Natural killer cell treated with Interleukin-12 subunit alpha and Interleukin-12 subunit beta and Interleukin-15 and Interleukin-18, amount 100 ng/mL, for 72 hours (primary cell): ENCODE data around the gene ECI2. TPM values are rescaled to one million over a fixed set of nuclear protein-coding genes. Genes with fewer than 3 reads are reported as not detected.
"Not testable (repeated sequence)": the region's sequence is repeated elsewhere in the genome, so short reads cannot be mapped to it uniquely, and the experiment has no call there.

Source experiments
- ATAC-seq, 2 donors: fragments of 150-1000 bp; cut with Tn5 transposase in 1 of 2; sonication (Bioruptor Pico), chemical (Tn5 transposase) in 1 of 2; 2 replicates each; pipeline ENCODE4 v1.10.0; 2021
- DNase-seq: peaks from one replicate; pipeline ENCODE4 v3.0.0; 2022; ENCODE audit warnings: low spot score
- H3K27ac Mint-ChIP-seq, 2 donors: 1 replicate in 1 of 2; 2 replicates in 1 of 2; pipeline ENCODE4 v1.8.0; 2022; ENCODE audit warnings: mixed read lengths in 2 of 2, mild to moderate bottlenecking in 1 of 2, moderate library complexity in 1 of 2
- H3K27me3 Mint-ChIP-seq, 2 donors: 1 replicate in 1 of 2; 2 replicates in 1 of 2; pipeline ENCODE4 v1.8.0; 2022; ENCODE audit warnings: mixed read lengths in 2 of 2
- H3K36me3 Mint-ChIP-seq: one replicate; pipeline ENCODE4 v1.8.0; 2022; ENCODE audit warnings: mixed read lengths
- H3K4me1 Mint-ChIP-seq, 2 donors: 1 replicate in 1 of 2; 2 replicates in 1 of 2; pipeline ENCODE4 v1.8.0; 2022; ENCODE audit warnings: low read depth in 2 of 2, mixed read lengths in 2 of 2, mild to moderate bottlenecking in 1 of 2
- H3K4me3 Mint-ChIP-seq: one replicate; pipeline ENCODE4 v1.8.0; 2022; ENCODE audit warnings: mixed read lengths
- H3K9me3 Mint-ChIP-seq: 2 replicates; pipeline ENCODE4 v1.8.0; 2022; ENCODE audit warnings: mixed read lengths
- total RNA-seq, 2 donors: library from RNA; stranded (reverse); gene quantifications; one replicate each; pipeline ENCODE4 v1.2.3, GENCODE V29; 2022

Gene ECI2
- total RNA-seq, 2 donors from 2014 or later: 18.4 to 23.7 TPM

- DNase-seq (no peak), ATAC-seq (no peak)
- H3K9me3 Mint-ChIP-seq: no peaks in the 10 kb centered on the region
- H3K36me3 Mint-ChIP-seq: no peaks in the 10 kb centered on the region
- H3K27me3 Mint-ChIP-seq: peaks cover 7 to 11% of the 10 kb centered on the region in 2 donors
- peaks cover 0 to under 1% of the 10 kb centered on the region in 2 donors for H3K4me1 Mint-ChIP-seq
- H3K27ac Mint-ChIP-seq: no peak overlapping the region
- no peak overlapping the region for H3K4me3 Mint-ChIP-seq
Observed at GRCh38 chr6:4103929-4104328, 31.4 kb downstream of the ECI2 start.

- no peak for ATAC-seq
Observed at GRCh38 chr6:4102687-4103244, 32.6 kb downstream of the ECI2 start.

DNA sequence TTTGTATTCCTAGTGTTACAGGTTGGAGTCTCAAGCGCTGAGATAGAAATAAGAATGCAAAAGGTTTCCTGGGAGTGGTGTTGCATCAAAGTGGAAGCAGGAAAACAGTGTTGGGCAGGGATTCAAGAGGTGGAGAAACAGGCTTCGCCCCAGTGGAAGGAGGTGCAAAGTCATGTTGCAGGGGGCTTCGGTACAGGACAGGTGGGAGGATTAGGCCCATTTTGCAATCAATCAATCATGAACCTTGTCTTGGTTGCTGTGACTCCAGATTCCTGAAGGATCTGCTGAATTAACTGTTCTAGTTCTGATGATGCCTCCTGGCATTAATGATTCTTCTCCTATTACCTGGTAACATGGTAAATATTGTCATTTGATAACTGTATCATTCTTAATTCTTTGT is 34.1 kb downstream of the ECI2 start:
- Mint-ChIP-seq H3K9me3 (no peaks in the 10 kb centered on the region), H3K27ac (no peak overlapping the region), H3K4me1 (no peaks in the 10 kb centered on the region), H3K36me3 (no peaks in the 10 kb centered on the region), H3K27me3 (peaks cover 0 to 3% of the 10 kb centered on the region in 2 donors), H3K4me3 (no peak overlapping the region)
- no peak for DNase-seq
- no peak for ATAC-seq

More at GRCh38 chr6:4102687-4103244, 32.6 kb downstream of the ECI2 start:
- no peaks in the 10 kb centered on the region for H3K9me3 Mint-ChIP-seq
- H3K36me3 Mint-ChIP-seq: no peaks in the 10 kb centered on the region
- H3K27me3 Mint-ChIP-seq: peaks cover 4 to 10% of the 10 kb centered on the region in 2 donors
- DNase-seq: no peak
- no peak overlapping the region for H3K27ac Mint-ChIP-seq
- no peak overlapping the region for H3K4me3 Mint-ChIP-seq
- no peaks in the 10 kb centered on the region for H3K4me1 Mint-ChIP-seq

GRCh38 chr6:4100655-4101054 is 34.7 kb downstream of the ECI2 start:
- Mint-ChIP-seq H3K4me1 (no peaks in the 10 kb centered on the region), H3K4me3 (no peak overlapping the region), H3K36me3 (no peaks in the 10 kb centered on the region), H3K9me3 (no peaks in the 10 kb centered on the region), H3K27ac (no peak overlapping the region), H3K27me3 (peaks cover 0 to 3% of the 10 kb centered on the region in 2 donors)
- ATAC-seq (no peak), DNase-seq (no peak)

DNA sequence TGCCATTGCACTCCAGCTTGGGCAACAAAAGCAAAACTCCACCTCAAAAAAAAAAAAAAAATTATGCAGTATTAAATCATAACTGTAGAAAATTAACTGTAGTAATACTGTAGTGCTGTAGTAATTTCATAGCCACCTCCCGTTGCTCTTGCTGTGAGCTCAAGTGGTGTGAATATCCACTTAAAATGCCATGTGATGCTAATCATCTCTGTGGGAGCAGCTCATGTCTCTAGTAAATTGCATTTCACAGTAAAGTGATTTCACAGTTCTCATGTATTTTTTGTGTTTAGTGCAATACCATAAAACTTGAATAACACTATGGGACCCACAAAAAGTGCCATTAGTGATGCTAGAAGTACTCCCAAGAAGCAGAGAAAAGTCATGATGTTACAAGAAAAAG is 42.1 kb downstream of the ECI2 start:
- no peaks in the 10 kb centered on the region for H3K36me3 Mint-ChIP-seq
- no peak overlapping the region for H3K4me3 Mint-ChIP-seq
- no peak overlapping the region for H3K27ac Mint-ChIP-seq
- no peaks in the 10 kb centered on the region for H3K4me1 Mint-ChIP-seq
- DNase-seq: no peak
- H3K27me3 Mint-ChIP-seq: peaks cover 2 to 7% of the 10 kb centered on the region in 2 donors
- no peak for ATAC-seq
- H3K9me3 Mint-ChIP-seq: no peaks in the 10 kb centered on the region

DNA sequence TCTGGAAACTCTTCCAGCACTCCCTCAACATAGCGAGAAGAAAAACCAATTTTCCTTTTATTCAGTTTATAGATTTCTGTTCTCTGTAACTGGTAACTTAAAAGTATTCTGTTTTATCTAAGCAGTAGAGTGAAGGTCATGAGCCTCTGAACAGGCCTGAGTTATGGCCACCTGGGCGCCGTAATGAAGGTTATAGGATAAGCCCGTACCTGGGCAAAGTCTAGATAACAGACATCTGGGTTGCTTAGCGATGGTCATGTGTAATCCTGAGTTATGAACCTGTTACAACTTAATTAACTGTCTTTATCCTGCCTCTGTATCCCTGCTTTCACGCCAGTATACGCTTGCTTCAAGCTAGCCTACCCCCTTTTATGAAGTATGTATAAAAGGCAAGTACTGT is 43.4 kb downstream of the ECI2 start:
- no peaks in the 10 kb centered on the region for H3K36me3 Mint-ChIP-seq
- no peak for ATAC-seq
- no peaks in the 10 kb centered on the region for H3K4me1 Mint-ChIP-seq
- H3K4me3 Mint-ChIP-seq: no peak overlapping the region
- DNase-seq: no peak
- no peaks in the 10 kb centered on the region for H3K9me3 Mint-ChIP-seq
- H3K27ac Mint-ChIP-seq: no peak overlapping the region
- H3K27me3 Mint-ChIP-seq: peaks cover 4 to 7% of the 10 kb centered on the region in 2 donors

- not testable (repeated sequence) for H3K4me1 Mint-ChIP-seq, H3K27ac Mint-ChIP-seq, H3K36me3 Mint-ChIP-seq, H3K27me3 Mint-ChIP-seq, H3K9me3 Mint-ChIP-seq, ATAC-seq, H3K4me3 Mint-ChIP-seq, DNase-seq
Observed at GRCh38 chr6:4090043-4090442, 45.3 kb downstream of the ECI2 start.

DNA sequence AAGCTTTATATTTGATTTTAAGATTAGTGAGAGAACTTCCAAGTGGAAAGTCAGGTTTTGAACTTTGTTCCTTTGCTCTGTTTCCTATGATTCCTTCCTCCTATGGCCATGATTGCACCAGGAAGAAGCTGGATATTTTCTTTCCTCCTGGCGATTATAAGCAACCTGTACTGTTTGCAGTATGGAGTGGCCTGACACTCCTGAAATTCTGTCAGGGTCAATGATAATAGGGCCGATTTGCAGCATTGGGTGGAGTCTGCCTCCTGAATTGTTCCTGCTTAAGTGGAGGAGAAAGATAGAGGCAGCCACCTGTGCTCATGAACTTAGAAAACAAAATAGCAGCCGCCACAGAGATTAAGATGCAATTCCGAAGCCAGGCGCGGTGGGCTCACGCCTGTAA is 46.7 kb downstream of the ECI2 start:
- ATAC-seq: no peak
- Mint-ChIP-seq H3K4me3 (no peak overlapping the region), H3K27me3 (peaks cover 0 to 6% of the 10 kb centered on the region in 2 donors), H3K4me1 (no peaks in the 10 kb centered on the region), H3K36me3 (no peaks in the 10 kb centered on the region), H3K9me3 (no peaks in the 10 kb centered on the region), H3K27ac (no peak overlapping the region)
- no peak for DNase-seq

- Mint-ChIP-seq H3K36me3 (no peaks in the 10 kb centered on the region), H3K4me3 (no peak overlapping the region), H3K4me1 (no peaks in the 10 kb centered on the region), H3K9me3 (no peaks in the 10 kb centered on the region), H3K27ac (no peak overlapping the region), H3K27me3 (peaks cover 6 to 8% of the 10 kb centered on the region in 2 donors)
- no peak for ATAC-seq
- no peak for DNase-seq
Observed at GRCh38 chr6:4085332-4085700, 50.1 kb downstream of the ECI2 start.

- no peaks in the 10 kb centered on the region for H3K36me3 Mint-ChIP-seq
- H3K4me3 Mint-ChIP-seq: no peak overlapping the region
- no peak for ATAC-seq
- H3K27me3 Mint-ChIP-seq: peaks cover 12% of the 10 kb centered on the region in 2 donors
- DNase-seq: no peak
- no peak overlapping the region for H3K27ac Mint-ChIP-seq
- H3K9me3 Mint-ChIP-seq: no peaks in the 10 kb centered on the region
- H3K4me1 Mint-ChIP-seq: no peaks in the 10 kb centered on the region
Observed at GRCh38 chr6:4084444-4085331, 50.7 kb downstream of the ECI2 start.

DNA sequence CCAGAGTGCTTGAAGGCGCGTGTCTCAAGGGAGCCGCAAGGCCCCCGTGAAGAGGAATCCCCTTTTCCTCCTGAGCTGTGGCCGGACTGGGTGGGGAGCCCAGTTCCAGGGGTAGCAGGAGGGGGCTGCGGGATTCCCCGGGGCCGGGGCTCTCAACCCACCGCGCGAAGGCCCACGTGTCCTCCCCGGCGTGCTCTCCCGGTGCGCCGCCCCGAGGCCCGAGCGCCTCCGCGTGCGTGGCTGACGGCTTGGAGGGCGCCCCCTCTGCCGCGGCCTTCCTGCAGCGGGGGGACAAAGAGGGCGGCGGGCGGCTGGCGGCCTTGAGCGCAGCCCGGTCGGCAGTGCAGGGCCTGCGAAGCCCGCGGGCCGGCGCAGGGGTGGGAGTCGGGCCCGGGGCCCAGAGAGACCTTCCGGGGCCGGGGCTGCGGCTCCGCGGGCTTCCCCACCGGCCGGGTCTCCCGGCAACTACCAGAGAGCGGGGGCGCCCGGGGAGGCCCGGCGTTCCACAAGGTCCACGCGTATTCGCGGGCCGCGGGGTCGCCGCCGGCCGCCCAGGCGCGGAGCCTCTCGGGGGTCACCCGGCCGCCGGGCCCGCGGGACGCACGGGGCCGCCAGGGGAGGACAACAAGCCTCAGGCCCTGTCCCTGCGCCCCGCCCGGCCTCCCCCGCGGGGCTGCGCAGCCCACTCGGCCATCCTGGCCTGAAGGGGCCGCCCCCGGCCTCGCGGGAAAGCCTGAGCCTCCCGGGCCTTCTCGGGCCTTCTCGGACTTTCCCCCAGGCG is 56.5 kb downstream of the ECI2 start, which contains the start of gene FAM217A:
FAM217A (minus strand) TSS at position 447 of the 781 bp plus-strand sequence. CDS start 1,723 bp downstream, outside the sequence.
- Mint-ChIP-seq H3K27ac (no peak within 1 kb of the TSS), H3K9me3 (no peaks in the 10 kb centered on the region), H3K4me1 (no peaks in the 10 kb centered on the region), H3K27me3 (peaks cover 19 to 23% of the 10 kb centered on the region in 2 donors), H3K36me3 (no peaks in the 10 kb centered on the region), H3K4me3 (no peak within 1 kb of the TSS)
- DNase-seq (no peak), ATAC-seq (peak in 1 of 2 donors; percentile 32)

GRCh38 chr6:4074478-4075235 is 60.7 kb downstream of the ECI2 start:
- Mint-ChIP-seq H3K9me3 (no peaks in the 10 kb centered on the region), H3K27me3 (peaks cover 11% of the 10 kb centered on the region in 2 donors), H3K4me1 (no peaks in the 10 kb centered on the region), H3K27ac (no peak overlapping the region), H3K4me3 (no peak overlapping the region), H3K36me3 (no peaks in the 10 kb centered on the region)
- no peak for DNase-seq
- no peak for ATAC-seq

GRCh38 chr6:4071330-4071729 is 64.0 kb downstream of the ECI2 start:
- Mint-ChIP-seq H3K4me1 (peaks cover 0 to 4% of the 10 kb centered on the region in 2 donors), H3K4me3 (no peak overlapping the region), H3K27me3 (no peaks in the 10 kb centered on the region), H3K9me3 (no peaks in the 10 kb centered on the region), H3K36me3 (no peaks in the 10 kb centered on the region), H3K27ac (no peak overlapping the region)
- no peak for DNase-seq
- no peak for ATAC-seq
